ENCODE measurements around the gene FAM240A.
"Not testable (repeated sequence)": the region's sequence is repeated elsewhere in the genome, so short reads cannot be mapped to it uniquely, and the experiment has no call there.

The FAM240A gene

GRCh38 chr3:46612324-46612723, at the start of gene FAM240A:
TSS of gene FAM240A (plus strand) at chr3:46612525. CDS start at chr3:46612684, 159 bp downstream.
- no peak for DNase-seq

- DNase-seq = no peak
Observed at GRCh38 chr3:46564190-46565021, 47.9 kb upstream of the FAM240A start.

GRCh38 chr3:46565077-46565476, 47.2 kb upstream of the FAM240A start:
- DNase-seq = no peak

- DNase-seq = no peak
Observed at GRCh38 chr3:46565607-46566039, 46.7 kb upstream of the FAM240A start.

- no peak for DNase-seq
Observed at GRCh38 chr3:46566040-46566641, 46.2 kb upstream of the FAM240A start, which contains the start of gene LRRC2. TSS of gene LRRC2 (minus strand) at chr3:46566302. CDS start at chr3:46551591, 14,711 bp downstream.

GRCh38 chr3:46571684-46572083, 40.6 kb upstream of the FAM240A start:
- no peak for DNase-seq

GRCh38 chr3:46573701-46574100, 38.6 kb upstream of the FAM240A start:
- no peak for DNase-seq

GRCh38 chr3:46574243-46574646, 38.1 kb upstream of the FAM240A start:
- no peak for DNase-seq

- no peak for DNase-seq
Observed at GRCh38 chr3:46574881-46575576, 37.3 kb upstream of the FAM240A start.

- no peak for DNase-seq
Observed at GRCh38 chr3:46575577-46576222, 36.6 kb upstream of the FAM240A start.

GRCh38 chr3:46576386-46576785, 35.9 kb upstream of the FAM240A start:
- no peak for DNase-seq

GRCh38 chr3:46576879-46577278, 35.4 kb upstream of the FAM240A start:
- DNase-seq = no peak

- not testable (repeated sequence) for DNase-seq
Observed at GRCh38 chr3:46577580-46578249, 34.6 kb upstream of the FAM240A start.

- DNase-seq = no peak
Observed at GRCh38 chr3:46578973-46579755, 33.2 kb upstream of the FAM240A start.

- no peak for DNase-seq
Observed at GRCh38 chr3:46579756-46580286, 32.5 kb upstream of the FAM240A start.

GRCh38 chr3:46580675-46581074, 31.6 kb upstream of the FAM240A start:
- DNase-seq = no peak

GRCh38 chr3:46584598-46585467, 27.5 kb upstream of the FAM240A start:
- DNase-seq = no peak

- no peak for DNase-seq
Observed at GRCh38 chr3:46585799-46586693, 26.3 kb upstream of the FAM240A start.

- DNase-seq = no peak
Observed at GRCh38 chr3:46586738-46587246, 25.5 kb upstream of the FAM240A start.
